SJSA1 (cell line): Measurements from ENCODE around the gene ARHGAP26. TPM values are rescaled to one million over a fixed set of nuclear protein-coding genes. Genes with fewer than 3 reads are reported as not detected.

ENCODE experiments used
- DNase-seq, 2 experiments: peaks; one replicate each; pipeline ENCODE4 v3.0.0-alpha.2; 2015 to 2020; ENCODE audit warnings: low spot score in 2 of 2, low read depth in 1 of 2
- H3K27ac ChIP-seq: fragments of 250-450 bp; sonication (Bioruptor Pico); 2 replicates; pipeline ENCODE4 v1.5.1; 2020; ENCODE audit warnings: mild to moderate bottlenecking, moderate library complexity
- H3K27me3 ChIP-seq: fragments of 250-450 bp; sonication (Bioruptor Pico); replicated peaks from 2 replicates; pipeline ENCODE4 v1.5.1; 2020; ENCODE audit warnings: mild to moderate bottlenecking, moderate library complexity
- H3K36me3 ChIP-seq: fragments of 250-450 bp; sonication (Bioruptor Pico); 2 replicates; pipeline ENCODE4 v1.5.1; 2020; ENCODE audit warnings: mild to moderate bottlenecking
- H3K4me1 ChIP-seq: fragments of 250-450 bp; sonication (Bioruptor Pico); replicated peaks from 2 replicates; pipeline ENCODE4 v1.6.1; 2021; ENCODE audit warnings: mild to moderate bottlenecking
- H3K4me3 ChIP-seq: fragments of 250-450 bp; sonication (Bioruptor Pico); 2 replicates; pipeline ENCODE4 v1.5.1; 2020; ENCODE audit warnings: mild to moderate bottlenecking
- H3K9me3 ChIP-seq: fragments of 250-450 bp; sonication (Bioruptor Pico); replicated peaks from 2 replicates; pipeline ENCODE4 v1.5.1; 2020; ENCODE audit warnings: mild to moderate bottlenecking
- total RNA-seq: library from RNA; depleted of rRNA; stranded (reverse); fragments of >200 nt; shearing (Covaris generic); gene quantifications from 2 replicates; pipeline ENCODE4 v1.2.3, GENCODE V29; 2014

ARHGAP26 gene
- total RNA-seq, 1 experiment from 2014 or later, result 10.2 TPM

DNA sequence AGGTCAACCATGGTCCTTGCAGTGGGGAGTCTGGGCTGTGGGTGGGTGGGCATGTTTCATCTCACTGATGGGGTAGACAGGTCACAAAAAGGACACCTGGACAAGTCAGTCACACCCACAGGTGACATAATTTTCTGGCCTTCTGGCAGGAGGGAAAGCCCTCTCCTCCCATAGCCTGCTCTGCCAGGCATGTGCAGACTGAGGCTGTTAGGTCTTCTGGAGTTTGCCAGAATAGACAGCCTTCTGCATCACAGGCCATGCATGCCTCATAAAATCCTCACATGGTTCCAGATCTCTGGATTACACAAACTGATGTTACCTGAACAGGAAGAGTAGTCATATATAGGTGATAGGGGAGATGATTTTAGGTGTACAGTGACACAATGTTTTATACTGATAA lies 49.1 kb downstream of the ARHGAP26 start:
- no peaks in the 10 kb centered on the region for H3K36me3 ChIP-seq
- no peaks in the 10 kb centered on the region for H3K27me3 ChIP-seq
- H3K4me3 ChIP-seq, result no peak overlapping the region
- H3K27ac ChIP-seq, result no peak overlapping the region
- DNase-seq, result no peak
- H3K4me1 ChIP-seq, result peaks cover 70% of the 10 kb centered on the region
- H3K9me3 ChIP-seq, result no peaks in the 10 kb centered on the region; the same call in 1 of the 2 replicates

DNA sequence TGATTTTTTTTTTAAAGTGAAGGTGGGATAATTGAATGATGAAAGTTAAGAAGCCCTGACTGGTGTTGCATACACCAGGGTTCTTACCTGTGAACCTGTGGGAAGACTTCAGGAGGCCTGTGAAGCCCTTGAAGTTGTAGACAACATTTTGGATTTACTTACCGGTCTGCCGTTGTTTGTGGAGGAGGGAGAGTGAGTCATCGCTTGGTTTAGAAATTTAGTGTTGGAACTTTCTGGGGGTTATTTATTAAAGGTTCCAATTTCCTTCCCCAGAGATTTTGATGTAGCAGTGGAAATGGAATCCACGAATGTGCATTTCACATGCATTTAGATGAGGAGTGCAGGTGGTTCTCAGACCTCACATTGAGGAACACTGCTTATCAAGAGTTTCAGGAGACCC lies 49.6 kb downstream of the ARHGAP26 start:
- no peaks in the 10 kb centered on the region; the same call in 1 of the 2 replicates for H3K9me3 ChIP-seq
- DNase-seq, result no peak

DNA sequence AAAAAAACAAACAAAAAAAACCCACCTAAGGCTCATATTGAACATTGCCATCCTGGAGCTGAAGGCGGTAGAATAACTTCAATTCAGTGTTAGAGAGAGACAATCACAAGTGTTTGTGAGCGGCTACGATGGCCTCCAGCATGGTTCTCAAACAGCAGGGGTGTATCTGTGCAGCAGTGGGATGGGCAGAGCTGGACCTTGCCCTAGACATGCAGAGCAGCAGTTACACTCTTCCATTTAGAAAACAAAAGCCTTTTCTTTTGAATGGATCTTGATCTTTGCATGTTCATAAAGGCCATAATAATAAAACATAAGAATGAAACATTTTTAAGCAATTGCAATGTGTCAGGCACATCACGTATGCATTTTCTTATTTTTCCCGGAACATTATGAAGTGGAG lies 50.3 kb downstream of the ARHGAP26 start:
- H3K4me1 ChIP-seq, result peaks cover 81% of the 10 kb centered on the region
- no peaks in the 10 kb centered on the region; the same call in 1 of the 2 replicates for H3K9me3 ChIP-seq
- no peaks in the 10 kb centered on the region for H3K36me3 ChIP-seq
- H3K27ac ChIP-seq, result no peak overlapping the region
- H3K4me3 ChIP-seq, result no peak overlapping the region
- H3K27me3 ChIP-seq, result no peaks in the 10 kb centered on the region
- no peak for DNase-seq

More for the DNA sequence above, 49.6 kb downstream of the ARHGAP26 start:
- H3K27me3 ChIP-seq, result no peaks in the 10 kb centered on the region
- no peak overlapping the region for H3K27ac ChIP-seq
- no peak overlapping the region for H3K4me3 ChIP-seq
- H3K4me1 ChIP-seq, result peaks cover 75% of the 10 kb centered on the region
- H3K36me3 ChIP-seq, result no peaks in the 10 kb centered on the region

DNA sequence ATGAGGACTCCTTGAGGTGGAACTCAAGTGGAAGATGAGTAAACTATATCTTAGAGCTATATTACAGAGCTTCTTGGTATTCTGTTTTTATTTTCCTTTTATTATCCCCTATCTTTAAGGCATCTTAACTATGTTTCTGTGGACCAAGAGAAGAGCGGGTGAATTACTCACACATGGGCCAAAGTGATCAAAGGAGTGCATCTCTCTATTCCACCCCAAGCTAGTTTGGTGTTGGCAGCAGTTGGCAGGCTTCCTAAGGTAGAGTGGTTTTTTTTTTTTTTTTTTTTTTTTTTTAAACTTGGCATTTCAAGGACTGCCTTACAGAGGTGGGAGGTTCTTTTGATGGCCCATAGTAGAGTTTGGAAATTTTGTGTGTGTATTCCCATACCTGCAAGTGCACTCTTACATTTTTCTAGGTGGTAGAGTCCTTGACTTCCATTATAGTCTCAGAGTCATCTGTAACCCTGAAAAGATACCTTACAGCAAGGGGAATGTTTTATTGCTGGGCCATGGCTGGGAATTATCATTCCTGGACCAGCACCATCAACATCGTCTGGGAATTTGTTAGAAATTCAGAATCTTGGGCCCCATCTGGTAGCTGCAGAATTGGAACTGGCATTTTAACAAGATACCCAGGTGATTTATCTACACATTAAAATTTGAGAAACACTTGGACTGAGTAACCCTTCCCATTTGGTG lies 51.0 kb downstream of the ARHGAP26 start:
- DNase-seq, result no peak
- peaks cover 85% of the 10 kb centered on the region for H3K4me1 ChIP-seq
- H3K27ac ChIP-seq, result peak overlapping the region; percentile 36

DNA sequence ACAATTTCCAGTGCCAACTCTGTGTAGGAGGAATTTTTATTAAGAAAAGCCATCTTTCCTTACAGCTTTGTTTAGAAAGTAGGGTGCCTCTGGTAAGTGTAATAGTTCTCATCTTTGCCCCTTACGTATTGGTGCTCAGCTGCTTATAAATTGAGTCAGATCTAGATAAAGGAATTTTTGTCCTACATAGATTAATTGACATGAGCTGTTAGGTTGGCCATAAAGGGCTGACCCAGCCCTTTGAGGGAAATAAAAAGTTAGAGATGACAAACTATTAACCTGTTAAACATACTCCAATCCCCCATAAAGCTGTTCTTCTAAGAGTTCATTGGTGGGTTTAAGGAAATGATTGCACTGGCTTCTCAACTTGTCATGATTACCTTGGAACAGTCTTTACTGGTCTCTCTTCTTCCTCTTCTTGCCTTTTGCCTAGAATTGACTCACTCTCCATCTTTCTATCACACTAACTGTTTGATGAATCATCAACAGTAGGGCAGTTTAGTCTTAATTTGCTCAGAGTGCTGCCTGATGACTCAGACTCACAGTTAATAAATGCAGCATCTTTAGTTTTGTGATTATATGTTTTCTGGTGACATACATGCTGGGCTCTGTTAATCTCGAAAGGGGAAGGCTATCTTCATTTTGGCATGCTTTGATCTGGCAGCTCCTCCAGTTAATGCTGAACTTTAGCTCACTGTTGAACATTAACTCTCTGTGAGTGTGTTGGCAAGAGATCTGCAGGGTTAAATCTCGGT lies 51.7 kb downstream of the ARHGAP26 start:
- H3K27ac ChIP-seq, result peak overlapping the region; percentile 36
- no peak overlapping the region for H3K4me3 ChIP-seq
- no peaks in the 10 kb centered on the region for H3K27me3 ChIP-seq
- H3K4me1 ChIP-seq, result peaks cover 85% of the 10 kb centered on the region
- peak; percentile 61 to 89 for DNase-seq
- H3K36me3 ChIP-seq, result no peaks in the 10 kb centered on the region
- no peaks in the 10 kb centered on the region; the same call in 1 of the 2 replicates for H3K9me3 ChIP-seq

More for the DNA sequence above, 51.0 kb downstream of the ARHGAP26 start:
- no peaks in the 10 kb centered on the region for H3K36me3 ChIP-seq
- H3K9me3 ChIP-seq, result no peaks in the 10 kb centered on the region; the same call in 1 of the 2 replicates
- H3K4me3 ChIP-seq, result no peak overlapping the region
- no peaks in the 10 kb centered on the region for H3K27me3 ChIP-seq

DNA sequence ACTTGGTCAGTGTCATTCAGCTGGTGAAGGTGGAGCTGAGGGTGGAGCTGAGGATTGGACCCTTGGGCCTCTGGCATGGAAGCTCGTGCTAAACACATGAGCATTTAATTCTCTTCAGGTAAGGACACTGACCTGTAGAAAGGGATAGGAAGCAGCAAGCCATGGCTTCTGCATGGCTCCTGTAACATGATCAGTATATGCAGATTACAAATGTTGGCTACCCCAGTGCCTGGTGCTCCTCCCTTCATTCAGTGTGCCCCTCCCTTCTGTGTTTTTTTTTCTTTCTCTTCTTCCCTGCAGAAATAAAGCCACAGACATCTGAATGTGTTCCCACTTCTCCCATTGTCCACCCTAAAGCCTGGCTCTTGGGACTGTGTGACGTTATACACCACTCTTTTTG lies 52.9 kb downstream of the ARHGAP26 start:
- H3K27ac ChIP-seq, result peak overlapping the region; percentile 36
- no peak overlapping the region for H3K4me3 ChIP-seq
- peak in 1 of 2 experiments; percentile 70 for DNase-seq
- no peaks in the 10 kb centered on the region; the same call in 1 of the 2 replicates for H3K9me3 ChIP-seq
- H3K4me1 ChIP-seq, result peaks cover 88% of the 10 kb centered on the region
- no peaks in the 10 kb centered on the region for H3K36me3 ChIP-seq
- H3K27me3 ChIP-seq, result no peaks in the 10 kb centered on the region

DNA sequence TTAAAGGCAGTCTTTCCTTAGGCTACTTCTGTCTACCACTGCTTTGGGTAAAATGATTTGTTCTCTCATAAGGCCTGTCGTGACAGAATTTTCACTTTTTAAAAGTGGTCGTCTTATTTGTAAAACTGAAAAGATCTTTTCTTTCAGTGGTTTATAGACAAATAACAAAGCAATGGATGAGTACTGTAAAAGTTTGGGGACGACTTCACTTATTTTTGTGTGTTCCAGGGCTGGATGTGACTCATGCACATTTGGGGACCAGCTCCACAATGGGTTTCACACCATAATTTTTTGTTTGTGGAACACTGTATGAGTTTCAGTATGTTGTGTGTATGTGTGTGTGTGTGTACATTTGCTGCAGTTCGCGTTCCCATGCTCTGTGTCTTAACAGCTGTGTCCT lies 53.6 kb downstream of the ARHGAP26 start:
- Histone ChIP-seq H3K9me3 (no peaks in the 10 kb centered on the region; the same call in 1 of the 2 replicates), H3K4me1 (peaks cover 94% of the 10 kb centered on the region)

DNA sequence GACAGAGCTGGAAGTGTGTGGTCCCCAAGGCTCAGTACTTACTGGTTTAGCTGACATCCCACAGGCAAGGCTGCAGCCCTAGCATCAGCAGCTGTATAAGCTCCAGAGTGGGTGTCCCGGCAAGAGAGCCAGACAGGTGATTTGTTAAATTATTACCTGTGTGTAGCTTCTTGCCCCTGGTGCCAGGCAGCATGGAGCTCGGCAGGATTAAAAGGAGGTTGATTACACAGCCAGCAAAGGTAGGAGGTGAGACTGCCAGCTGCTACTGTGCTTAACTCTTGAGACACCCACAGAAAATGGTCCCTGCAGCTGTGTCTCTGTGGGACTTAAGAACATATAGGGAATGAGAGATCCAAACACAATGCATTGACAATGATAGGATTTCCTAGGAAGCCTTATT lies 54.2 kb downstream of the ARHGAP26 start:
- Histone ChIP-seq H3K27ac (no peak overlapping the region), H3K4me3 (no peak overlapping the region), H3K27me3 (no peaks in the 10 kb centered on the region), H3K9me3 (no peaks in the 10 kb centered on the region; the same call in 1 of the 2 replicates), H3K4me1 (peaks cover 98% of the 10 kb centered on the region), H3K36me3 (no peaks in the 10 kb centered on the region)
- DNase-seq, result no peak

More for the DNA sequence above, 53.6 kb downstream of the ARHGAP26 start:
- no peaks in the 10 kb centered on the region for H3K27me3 ChIP-seq
- H3K27ac ChIP-seq, result no peak overlapping the region
- DNase-seq, result no peak
- H3K4me3 ChIP-seq, result no peak overlapping the region
- no peaks in the 10 kb centered on the region for H3K36me3 ChIP-seq

DNA sequence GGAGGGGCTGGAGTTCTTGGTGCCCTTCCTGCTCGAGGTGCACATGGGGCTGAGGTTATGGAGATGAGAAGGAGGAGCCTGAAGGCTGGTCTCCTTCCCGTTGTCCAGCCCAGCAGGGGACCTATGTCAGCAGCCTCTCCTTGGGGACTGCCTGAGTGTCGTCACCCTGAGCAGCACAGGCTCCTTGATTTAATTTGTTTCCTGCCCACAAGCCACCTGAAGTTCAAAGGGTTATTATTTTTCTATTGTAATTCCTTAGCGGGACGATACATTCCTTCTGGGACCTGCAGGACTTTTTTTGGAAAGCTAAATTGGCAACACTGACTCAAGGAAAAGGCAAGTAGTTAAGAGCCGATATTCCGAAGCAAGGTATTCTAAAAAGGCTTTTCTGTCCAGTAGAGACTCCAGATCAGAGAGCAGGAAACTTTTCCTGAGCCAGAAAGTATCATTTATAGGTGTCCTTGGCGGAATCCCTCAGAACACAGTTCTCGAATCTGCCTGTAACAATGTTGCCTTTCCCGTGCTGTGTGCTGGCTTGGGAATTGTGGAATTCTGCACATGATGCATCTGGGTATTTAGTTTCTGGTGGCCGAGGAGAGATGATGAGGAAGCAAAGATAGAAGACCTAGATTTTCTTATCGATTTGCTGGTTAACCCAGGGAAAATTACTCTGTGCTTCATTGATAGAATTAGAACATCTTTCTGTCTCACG lies 55.4 kb downstream of the ARHGAP26 start:
- H3K36me3 ChIP-seq, result no peaks in the 10 kb centered on the region
- H3K9me3 ChIP-seq, result no peaks in the 10 kb centered on the region; the same call in 1 of the 2 replicates
- no peak for DNase-seq
- no peak overlapping the region for H3K4me3 ChIP-seq
- no peak overlapping the region for H3K27ac ChIP-seq
- H3K4me1 ChIP-seq, result peaks cover 98% of the 10 kb centered on the region
- no peaks in the 10 kb centered on the region for H3K27me3 ChIP-seq

DNA sequence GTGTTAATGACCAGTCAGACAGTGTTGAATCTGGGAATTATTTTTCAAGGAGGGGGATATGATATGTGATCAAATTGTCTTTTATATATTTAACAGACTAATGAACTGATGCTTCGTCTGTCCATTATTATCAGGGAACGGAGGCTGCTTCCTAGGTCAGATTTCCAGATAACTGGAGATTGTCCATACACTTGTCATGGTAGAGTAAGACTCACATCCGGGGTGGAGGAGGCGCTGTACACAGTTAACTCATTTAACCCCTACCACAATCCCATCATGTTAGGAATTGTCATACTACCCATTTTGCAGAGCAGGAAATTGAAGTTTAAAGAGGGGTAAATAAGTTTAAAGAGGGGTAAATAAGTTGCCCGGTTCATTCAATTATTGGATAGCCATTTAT lies 55.9 kb downstream of the ARHGAP26 start:
- H3K27me3 ChIP-seq, result no peaks in the 10 kb centered on the region
- H3K27ac ChIP-seq, result peak overlapping the region; percentile 38; the same call in 1 of the 2 replicates
- H3K9me3 ChIP-seq, result no peaks in the 10 kb centered on the region; the same call in 1 of the 2 replicates
- peaks cover 99% of the 10 kb centered on the region for H3K4me1 ChIP-seq
- DNase-seq, result no peak
- no peaks in the 10 kb centered on the region for H3K36me3 ChIP-seq
- H3K4me3 ChIP-seq, result no peak overlapping the region

DNA sequence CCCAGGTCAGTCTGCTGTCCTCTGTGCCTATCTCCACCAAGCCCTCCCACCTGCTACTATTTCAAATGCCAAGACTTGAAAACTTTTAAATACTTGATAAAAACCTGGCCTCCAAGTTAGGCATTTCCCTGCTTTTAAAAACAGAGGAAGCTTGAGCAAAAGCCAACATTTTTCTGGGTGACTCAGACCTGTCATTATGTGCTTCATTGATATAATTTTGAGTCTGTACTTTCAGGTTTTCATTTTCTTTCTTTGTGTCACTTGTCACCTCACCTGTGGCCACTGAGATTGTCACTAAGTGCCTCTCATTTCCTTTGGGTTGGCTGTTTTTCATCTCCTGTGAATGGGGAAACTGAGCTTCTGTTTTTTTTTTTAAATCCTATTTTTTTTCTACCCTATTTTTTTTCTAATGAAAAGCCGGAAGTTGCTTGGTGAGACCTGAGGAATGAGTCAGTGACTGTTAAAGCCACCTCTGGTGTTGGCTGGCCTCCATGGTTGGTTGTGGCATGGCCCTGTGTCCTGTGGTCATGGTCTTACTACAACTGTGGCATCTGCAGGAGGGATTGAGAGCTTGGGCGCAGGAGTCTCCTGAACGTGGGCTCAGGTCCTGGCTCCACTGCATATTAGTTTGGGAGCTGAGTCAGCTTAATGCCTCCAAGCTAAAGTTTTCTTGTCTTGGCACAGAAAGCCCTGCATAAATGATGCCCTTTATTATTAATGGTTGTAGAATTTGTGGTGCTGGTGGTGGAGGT lies 56.7 kb downstream of the ARHGAP26 start:
- Histone ChIP-seq H3K9me3 (no peaks in the 10 kb centered on the region), H3K36me3 (no peaks in the 10 kb centered on the region), H3K27ac (peak overlapping the region; percentile 38), H3K4me3 (no peak overlapping the region), H3K4me1 (peaks cover 98% of the 10 kb centered on the region), H3K27me3 (no peaks in the 10 kb centered on the region)
- peak; percentile 85 to 93 for DNase-seq

DNA sequence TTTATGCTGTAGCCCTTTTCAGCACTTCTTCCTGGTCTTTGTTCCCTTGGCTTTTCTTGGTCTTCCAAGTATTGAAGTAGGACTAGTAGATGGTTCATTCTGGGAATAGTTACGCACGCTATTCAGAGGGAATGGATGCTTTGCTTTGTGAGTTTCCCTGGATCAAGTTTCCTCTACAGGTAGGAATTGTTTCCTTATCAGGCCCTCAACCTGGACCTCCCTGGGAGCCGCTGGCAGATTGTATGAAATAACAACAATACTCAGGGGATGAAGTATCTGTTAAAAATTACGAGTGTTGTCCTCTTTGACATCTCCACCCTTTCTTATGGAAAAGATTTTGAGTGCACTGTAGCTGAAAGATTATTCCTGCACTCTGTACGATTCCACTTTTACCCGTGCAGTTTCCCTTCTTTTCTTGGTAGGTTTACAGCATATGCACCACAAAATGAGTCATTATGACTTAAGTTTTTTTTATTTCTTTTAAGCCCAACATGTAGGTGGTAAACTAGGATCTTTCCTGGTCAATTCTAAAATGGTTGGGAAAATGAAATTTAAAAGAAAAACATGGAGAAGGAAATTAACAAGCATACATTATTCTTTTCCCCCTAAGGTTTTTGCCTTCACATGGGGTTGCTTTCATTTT lies 57.9 kb downstream of the ARHGAP26 start:
- Histone ChIP-seq H3K27me3 (no peaks in the 10 kb centered on the region), H3K9me3 (no peaks in the 10 kb centered on the region), H3K36me3 (no peaks in the 10 kb centered on the region), H3K4me1 (peaks cover 95% of the 10 kb centered on the region), H3K4me3 (no peak overlapping the region), H3K27ac (peak overlapping the region; percentile 38)
- no peak for DNase-seq
